Right lobe of liver (tissue), 4 donors: ENCODE results near the gene ALOX12.

ENCODE experiments used
- CTCF ChIP-seq, 4 donors: fragments of 200-600 bp in 3 of 4; fragments of 450-650 bp in 1 of 4; IDR thresholded peaks; one replicate each; pipeline versions ENCODE4 v1.5.1 to v1.8.0; 2016 to 2022; ENCODE audit warnings: antibody characterized with exemption in 4 of 4, mild to moderate bottlenecking in 2 of 4
- POLR2A ChIP-seq: fragments of 450-650 bp; IDR thresholded peaks from one replicate; pipeline ENCODE4 v1.6.1; 2017; ENCODE audit warnings: antibody characterized with exemption, mild to moderate bottlenecking
- donor health status: DM: no; HTN: no; CAD: no.
- donor health status: DM: no; HTN: no; CAD: no.
- donor health status: DM: no; HTN: yes; CAD: no.

- no peak for TF ChIP-seq POLR2A
- TF ChIP-seq CTCF (IDR thresholded peaks at IDR 0.05) = no peak
Observed at GRCh38 chr17:7047566-7047965, 51.7 kb downstream of the ALOX12 start.
